T-cell (primary cell): Measurements from ENCODE around the gene C21orf58. TPM values are rescaled to one million over a fixed set of nuclear protein-coding genes. Genes with fewer than 3 reads are reported as not detected.

Experiments used
- ATAC-seq, 4 experiments: fragments of 200-7000 bp in 3 of 4; fragments of 150-1000 bp in 1 of 4; cut with Tn5 transposase; replicated peaks in 1 of 4; 1 replicate in 3 of 4; 2 replicates in 1 of 4; pipeline ENCODE4 v1.10.0; 2021; ENCODE audit warnings: moderate library complexity in 3 of 4, mild to moderate bottlenecking in 2 of 4, moderate number of reproducible peaks in 1 of 4
- CTCF ChIA-PET, 2 donors: fragments of 300-600 bp; sonication (Branson Sonifier 250); formaldehyde crosslinking; loops; one replicate each; lab custom pipeline; 2022; ENCODE audit warnings: antibody characterized with exemption in 2 of 2; lab: Charles Lee
- POLR2A ChIA-PET, 2 donors: fragments of 300-600 bp; sonication (Branson Sonifier 250); formaldehyde crosslinking; loops; one replicate each; lab custom pipeline; 2022; ENCODE audit warnings: antibody characterized with exemption in 2 of 2; lab: Charles Lee
- DNase-seq, 35 experiments: peaks; one replicate each; pipeline versions ENCODE4 v3.0.0 to v3.0.0-alpha.2; 2013 to 2023
- H3K27ac ChIP-seq: one replicate; pipeline ENCODE4 v1.5.1; 2013; ENCODE audit warnings: low read length
- H3K27me3 ChIP-seq, 2 experiments: replicated peaks in 1 of 2; 1 replicate in 1 of 2; 2 replicates in 1 of 2; pipeline versions ENCODE4 v1.6.1 to v1.7.0; 2013; ENCODE audit warnings: low read length in 1 of 2, mixed read lengths in 1 of 2; ENCODE audit not compliant: control insufficient read depth in 2 of 2, insufficient read depth in 2 of 2; ENCODE audit errors: extremely low read depth in 1 of 2
- H3K36me3 ChIP-seq, 2 donors: 1 replicate in 1 of 2; 2 replicates in 1 of 2; pipeline versions ENCODE4 v1.6.1 to v1.7.0; 2013; ENCODE audit warnings: low read length in 1 of 2; ENCODE audit not compliant: control insufficient read depth in 2 of 2, insufficient read depth in 1 of 2; ENCODE audit errors: extremely low read depth in 1 of 2
- H3K4me1 ChIP-seq, 2 experiments: 1 replicate in 1 of 2; 2 replicates in 1 of 2; pipeline versions ENCODE4 v1.6.1 to v1.7.0; 2013; ENCODE audit warnings: low read length in 2 of 2, mixed read lengths in 1 of 2; ENCODE audit not compliant: insufficient read depth in 2 of 2, control insufficient read depth in 1 of 2; ENCODE audit errors: extremely low read depth in 1 of 2
- H3K4me3 ChIP-seq, 2 donors: 1 replicate in 1 of 2; 2 replicates in 1 of 2; pipeline versions ENCODE4 v1.5.1 to v1.7.0; 2013; ENCODE audit warnings: mild to moderate bottlenecking in 2 of 2, low read length in 1 of 2, moderate library complexity in 1 of 2; ENCODE audit not compliant: control insufficient read depth in 1 of 2; ENCODE audit errors: extremely low read depth in 1 of 2
- H3K9me3 ChIP-seq: 2 replicates; pipeline ENCODE4 v1.7.0; 2013
- H3K27ac Mint-ChIP-seq, 2 donors: one replicate each; pipeline ENCODE4 v1.8.0; 2020 to 2021; ENCODE audit warnings: mild to moderate bottlenecking in 2 of 2, mixed read lengths in 2 of 2
- H3K27me3 Mint-ChIP-seq, 2 donors: one replicate each; pipeline ENCODE4 v1.8.0; 2021 to 2022; ENCODE audit warnings: mixed read lengths in 2 of 2
- H3K36me3 Mint-ChIP-seq: one replicate; pipeline ENCODE4 v1.8.0; 2021; ENCODE audit warnings: mixed read lengths
- H3K4me1 Mint-ChIP-seq, 3 donors: one replicate each; pipeline ENCODE4 v1.8.0; 2020 to 2022; ENCODE audit warnings: mixed read lengths in 3 of 3, mild to moderate bottlenecking in 1 of 3
- H3K4me3 Mint-ChIP-seq, 3 donors: one replicate each; pipeline ENCODE4 v1.8.0; 2020 to 2022; ENCODE audit warnings: mild to moderate bottlenecking in 3 of 3, mixed read lengths in 3 of 3, moderate library complexity in 3 of 3
- H3K9me3 Mint-ChIP-seq, 3 donors: one replicate each; pipeline ENCODE4 v1.8.0; 2020 to 2022; ENCODE audit warnings: mixed read lengths in 3 of 3
- WGBS: methylation state at CpG from one replicate; pipeline ENCODE4 v1.1.5; 2013; ENCODE audit warnings: missing lambda C conversion rate; ENCODE audit not compliant: insufficient coverage; 5-methylcytosine and 5-hydroxymethylcytosine counted together
- total RNA-seq, 35 experiments: library from RNA in 6 of 35; stranded (reverse) in 6 of 35; fragments of 120-200 nt in 1 of 35; gene quantifications; one replicate each; pipeline versions ENCODE4 v1.2.1 to v1.2.4 and lab custom pipeline; 2013 to 2026

C21orf58 gene
- total RNA-seq, 5 donors from 2014 or later (not counting 1 experiment from before 2014, with no cell fraction given) = 3.9 to 9.2 (median 8.3) TPM

- no peak overlapping the region for H3K4me3 ChIP-seq
- no peaks in the 10 kb centered on the region for H3K27me3 Mint-ChIP-seq
- POLR2A ChIA-PET = no interaction called here
- peak overlapping the region; percentile 40 for H3K27ac ChIP-seq
- WGBS = 90% methylated on average over 2 of the region's 8 CpGs
- H3K36me3 Mint-ChIP-seq = peaks cover 75% of the 10 kb centered on the region
- DNase-seq (peak in 33 of 35 experiments; percentile 12 to 73 (median 48)), ATAC-seq (peak; percentile 69 to 92 (median 77))
- H3K9me3 Mint-ChIP-seq = no peaks in the 10 kb centered on the region
- peak overlapping the region; percentile 87 to 88 for H3K27ac Mint-ChIP-seq
- peaks cover 12 to 20% of the 10 kb centered on the region in 2 experiments for H3K4me1 ChIP-seq
- no peaks in the 10 kb centered on the region for H3K9me3 ChIP-seq
- peaks cover 31 to 40% (median 40%) of the 10 kb centered on the region in 3 donors for H3K4me1 Mint-ChIP-seq
- H3K36me3 ChIP-seq = peaks cover 14 to 87% of the 10 kb centered on the region in 2 donors
- H3K4me3 Mint-ChIP-seq = peak overlapping the region in 2 of 3 donors; percentile 37 to 60
- CTCF ChIA-PET = no interaction called here
- H3K27me3 ChIP-seq = no peaks in the 10 kb centered on the region
These were observed 70.0 kb downstream of the C21orf58 start for GRCh38 chr21:46253610-46254124.

- CTCF ChIA-PET = no interaction called here
- POLR2A ChIA-PET = no interaction called here
- WGBS = 100% methylated on average over 1 of the region's 4 CpGs
- H3K36me3 Mint-ChIP-seq = peaks cover 72% of the 10 kb centered on the region
- H3K36me3 ChIP-seq = peaks cover 14 to 85% of the 10 kb centered on the region in 2 donors
- H3K4me3 Mint-ChIP-seq = no peak overlapping the region
- no peak for DNase-seq
- ATAC-seq = no peak
- no peak overlapping the region for H3K4me3 ChIP-seq
- H3K4me1 ChIP-seq = peaks cover 12 to 20% of the 10 kb centered on the region in 2 experiments
- no peaks in the 10 kb centered on the region for H3K27me3 Mint-ChIP-seq
- H3K9me3 Mint-ChIP-seq = no peaks in the 10 kb centered on the region
- no peaks in the 10 kb centered on the region for H3K27me3 ChIP-seq
- H3K9me3 ChIP-seq = no peaks in the 10 kb centered on the region
- H3K4me1 Mint-ChIP-seq = peaks cover 34 to 40% (median 40%) of the 10 kb centered on the region in 3 donors
- peak overlapping the region; percentile 40 for H3K27ac ChIP-seq
- H3K27ac Mint-ChIP-seq = peak overlapping the region in 1 of 2 donors; percentile 88
These were observed 70.8 kb downstream of the C21orf58 start for GRCh38 chr21:46252840-46253239.

Other genes starting within 250 kb of the C21orf58 start
- gene COL6A2, start 225.8 kb downstream of the C21orf58 start, total RNA-seq = 10 to 100 TPM; 33.8 to 85.2 (median 60.7) TPM
- 1 to 10 TPM in 3 of 5 donors, under 1 TPM in 1, not detected in 1; 0.95 to 6.1 (median 2.5) TPM for gene FTCD, start 168.3 kb downstream of the C21orf58 start, total RNA-seq
- gene SPATC1L, start 139.4 kb downstream of the C21orf58 start, total RNA-seq = 10 to 100 TPM in 3 of 5 donors, 1 to 10 TPM in 2; 1.4 to 22.8 (median 12.5) TPM
- gene LSS, start 95.1 kb downstream of the C21orf58 start, total RNA-seq = 10 to 100 TPM; 41.3 to 63.0 (median 49.4) TPM
- gene MCM3AP, start 38.3 kb downstream of the C21orf58 start, total RNA-seq = 100 to 1,000 TPM; 126 to 180 (median 166) TPM
- gene YBEY, start 37.5 kb downstream of the C21orf58 start, total RNA-seq = 10 to 100 TPM; 10.0 to 21.2 (median 19.3) TPM
- gene PCNT, start 286 bp upstream of the C21orf58 start, total RNA-seq = 10 to 100 TPM; 52.8 to 65.0 (median 58.6) TPM
- gene DIP2A, start 135.0 kb upstream of the C21orf58 start, total RNA-seq = 100 to 1,000 TPM; 113 to 132 (median 128) TPM